Calu3 (cell line): Measurements from ENCODE around the gene SDE2. TPM values are rescaled to one million over a fixed set of nuclear protein-coding genes. Genes with fewer than 3 reads are reported as not detected.

Experiments
- BruUV-seq: library from RNA; stranded (reverse); fragments of 400-500 nt; replicated peaks from 2 replicates; lab custom pipeline; 2021; lab: Mats Ljungman, UMichigan
- CTCF ChIA-PET: fragments of 300-600 bp; sonication (Branson Sonifier 250); formaldehyde crosslinking; loops from one replicate; lab custom pipeline; 2022; ENCODE audit warnings: antibody characterized with exemption; lab: Charles Lee
- DNase-seq: peaks from one replicate; pipeline ENCODE4 v3.0.0; 2022
- H3K27ac Mint-ChIP-seq: one replicate; pipeline ENCODE4 v1.8.0; 2022; ENCODE audit warnings: mixed read lengths; ENCODE audit not compliant: unreplicated experiment
- H3K27me3 Mint-ChIP-seq: one replicate; pipeline ENCODE4 v1.8.0; 2022; ENCODE audit warnings: mixed read lengths; ENCODE audit not compliant: unreplicated experiment
- H3K36me3 Mint-ChIP-seq: one replicate; pipeline ENCODE4 v1.8.0; 2022; ENCODE audit warnings: mild to moderate bottlenecking, moderate library complexity, mixed read lengths; ENCODE audit not compliant: insufficient read depth, unreplicated experiment
- H3K4me1 Mint-ChIP-seq: one replicate; pipeline ENCODE4 v1.8.0; 2022; ENCODE audit warnings: mild to moderate bottlenecking, low read depth, mixed read lengths; ENCODE audit not compliant: unreplicated experiment
- H3K4me3 Mint-ChIP-seq: one replicate; pipeline ENCODE4 v1.8.0; 2022; ENCODE audit warnings: mild to moderate bottlenecking, low read depth, moderate library complexity, mixed read lengths; ENCODE audit not compliant: unreplicated experiment
- H3K9me3 Mint-ChIP-seq: one replicate; pipeline ENCODE4 v1.8.0; 2022; ENCODE audit warnings: low read depth, mixed read lengths; ENCODE audit not compliant: unreplicated experiment
- CTCF ChIP-seq: fragments of 200-600 bp; IDR thresholded peaks from one replicate; pipeline ENCODE4 v1.8.0; 2022; ENCODE audit warnings: antibody characterized with exemption; ENCODE audit not compliant: unreplicated experiment
- intact Hi-C: fragments of 100-400 bp; cut with micrococcal nuclease; formaldehyde crosslinking; loops from one replicate; pipeline ENCODE4 v1.10.0; 2022; ENCODE audit not compliant: unreplicated experiment
- total RNA-seq: library from RNA; stranded (reverse); gene quantifications from 2 replicates; pipeline ENCODE4 v1.2.3, GENCODE V29; 2022

SDE2 gene
- total RNA-seq, 1 experiment from 2014 or later, result 26.2 TPM

GRCh38 chr1:226029093-226029496 lies 30.0 kb upstream of the SDE2 start:
- no peak for DNase-seq
- intact Hi-C loops, result no loop called here
- no peak overlapping the region for H3K27ac Mint-ChIP-seq
- H3K36me3 Mint-ChIP-seq, result no peaks in the 10 kb centered on the region
- no peaks in the 10 kb centered on the region for H3K4me1 Mint-ChIP-seq
- BruUV-seq, result no TSS peak
- H3K27me3 Mint-ChIP-seq, result no peaks in the 10 kb centered on the region
- CTCF ChIA-PET, result interaction anchor here (0.7 kb wide), 1 partner anchor 34 kb away, joined by 4 read pairs; the partner anchor contains the start of gene H3-3A
- no peak overlapping the region for H3K4me3 Mint-ChIP-seq
- H3K9me3 Mint-ChIP-seq, result no peaks in the 10 kb centered on the region
- no peak for TF ChIP-seq CTCF

- Mint-ChIP-seq H3K36me3 (no peaks in the 10 kb centered on the region), H3K4me1 (no peaks in the 10 kb centered on the region), H3K27me3 (no peaks in the 10 kb centered on the region), H3K27ac (no peak overlapping the region), H3K9me3 (no peaks in the 10 kb centered on the region), H3K4me3 (no peak overlapping the region)
- CTCF ChIA-PET, result no interaction called here
- intact Hi-C loops, result no loop called here
- no TSS peak for BruUV-seq
- TF ChIP-seq CTCF, result no peak
- DNase-seq, result no peak
These were observed 28.5 kb upstream of the SDE2 start for GRCh38 chr1:226027538-226028217.

- Mint-ChIP-seq H3K27ac (no peak overlapping the region), H3K9me3 (no peaks in the 10 kb centered on the region), H3K4me3 (no peak overlapping the region), H3K36me3 (no peaks in the 10 kb centered on the region), H3K27me3 (no peaks in the 10 kb centered on the region), H3K4me1 (no peaks in the 10 kb centered on the region)
- DNase-seq, result no peak
- no TSS peak for BruUV-seq
- no peak for TF ChIP-seq CTCF
- CTCF ChIA-PET, result no interaction called here
- intact Hi-C loops, result no loop called here
These were observed 27.7 kb upstream of the SDE2 start for GRCh38 chr1:226026833-226027232.

GRCh38 chr1:226023735-226024134 lies 24.6 kb upstream of the SDE2 start:
- DNase-seq, result no peak
- Mint-ChIP-seq H3K27me3 (no peaks in the 10 kb centered on the region), H3K27ac (no peak overlapping the region), H3K36me3 (no peaks in the 10 kb centered on the region), H3K4me3 (no peak overlapping the region), H3K9me3 (no peaks in the 10 kb centered on the region), H3K4me1 (no peaks in the 10 kb centered on the region)
- TF ChIP-seq CTCF, result no peak
- CTCF ChIA-PET, result no interaction called here
- no TSS peak for BruUV-seq
- intact Hi-C loops, result no loop called here
